MG63 (cell line): ENCODE measurements around the gene TDRD12. TPM values are rescaled to one million over a fixed set of nuclear protein-coding genes. Genes with fewer than 3 reads are reported as not detected.
A peak's percentile ranks its signal among the peaks of the same experiment; 100 is the strongest.
"Not testable (repeated sequence)": the region's sequence is repeated elsewhere in the genome, so short reads cannot be mapped to it uniquely, and the experiment has no call there.

Source experiments
- DNase-seq: peaks from one replicate; pipeline ENCODE4 v3.0.0-alpha.2; 2020
- H3K27me3 ChIP-seq: fragments of 250-450 bp; sonication (Bioruptor Pico); 2 replicates; pipeline ENCODE4 v1.5.1; 2020; ENCODE audit warnings: mild to moderate bottlenecking, moderate library complexity
- H3K36me3 ChIP-seq: fragments of 250-450 bp; sonication (Bioruptor Pico); 2 replicates; pipeline ENCODE4 v1.5.1; 2020; ENCODE audit warnings: mild to moderate bottlenecking, moderate library complexity
- H3K4me3 ChIP-seq: fragments of 250-450 bp; sonication (Bioruptor Pico); 2 replicates; pipeline ENCODE4 v1.5.1; 2020; ENCODE audit warnings: mild to moderate bottlenecking, moderate library complexity
- H3K9me3 ChIP-seq: fragments of 250-450 bp; sonication (Bioruptor Pico); 2 replicates; pipeline ENCODE4 v1.5.1; 2020; ENCODE audit warnings: mild to moderate bottlenecking, moderate library complexity
- total RNA-seq: library from RNA; depleted of rRNA; stranded (reverse); fragments of >200 nt; shearing (Covaris generic); gene quantifications from 2 replicates; pipeline ENCODE4 v1.2.3, GENCODE V29; 2014; ENCODE audit warnings: low replicate concordance

Gene TDRD12
- total RNA-seq, 1 experiment from 2014 or later, result not detected

DNA sequence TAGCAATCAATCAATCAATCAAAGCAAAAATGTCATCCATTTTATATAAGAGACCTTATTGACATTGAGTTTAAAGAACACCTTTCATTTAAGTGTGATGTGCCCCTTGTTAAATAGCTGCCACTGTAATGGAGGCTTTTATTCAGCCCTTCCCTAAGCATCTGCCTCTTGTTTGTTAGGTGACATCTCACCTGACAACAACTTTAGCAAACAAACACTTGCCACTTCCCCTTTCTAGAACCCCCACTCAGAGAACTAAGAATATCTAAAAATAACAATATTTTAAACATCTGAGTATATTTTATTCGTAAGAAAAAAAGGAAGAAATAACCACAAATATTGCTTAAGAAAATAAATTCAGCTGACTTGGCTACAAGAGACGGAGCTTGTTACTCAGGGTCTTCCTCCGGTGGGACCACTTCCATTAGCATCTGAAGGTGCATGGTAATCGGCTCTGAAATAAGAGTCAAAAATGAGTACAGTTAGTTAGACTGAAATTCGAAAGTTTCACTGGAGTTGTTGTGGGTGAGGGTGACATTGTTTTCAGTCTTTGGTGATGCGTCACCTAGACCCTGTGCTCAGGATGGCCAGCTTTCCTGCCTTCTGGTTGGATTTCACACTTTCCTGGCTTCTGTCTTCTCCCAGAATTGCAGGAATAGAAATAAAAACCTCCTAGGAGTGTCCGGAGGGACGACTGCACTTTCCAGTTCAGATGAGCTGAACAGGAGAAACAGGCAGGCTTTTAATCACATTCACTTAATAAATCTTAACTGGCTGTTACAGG is 110.9 kb downstream of the TDRD12 start:
- Histone ChIP-seq H3K27me3 (no peaks in the 10 kb centered on the region), H3K4me3 (no peak overlapping the region), H3K9me3 (no peaks in the 10 kb centered on the region), H3K36me3 (no peaks in the 10 kb centered on the region)
- DNase-seq, result peak; percentile 15

DNA sequence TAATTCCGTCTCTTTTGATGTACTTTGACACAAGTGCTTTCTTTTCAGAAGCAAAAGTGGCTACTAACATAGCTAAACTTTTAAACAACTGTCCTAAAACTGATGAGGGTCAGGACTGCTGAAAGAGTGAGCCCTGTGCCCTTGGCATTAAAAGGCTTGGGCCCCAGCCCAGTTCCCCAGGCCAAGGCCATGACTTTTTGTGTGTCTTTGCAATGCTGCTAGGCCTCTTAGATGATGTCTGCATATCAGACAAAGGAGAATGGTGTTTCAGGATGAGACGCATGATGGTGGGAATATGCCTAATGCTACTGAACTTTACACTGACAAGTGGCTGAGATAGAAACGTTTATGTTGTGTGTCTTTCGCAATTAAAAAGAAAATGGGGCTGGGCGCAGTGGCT is 112.0 kb downstream of the TDRD12 start:
- Histone ChIP-seq H3K4me3 (no peak overlapping the region), H3K9me3 (no peaks in the 10 kb centered on the region)
- no peak for DNase-seq

DNA sequence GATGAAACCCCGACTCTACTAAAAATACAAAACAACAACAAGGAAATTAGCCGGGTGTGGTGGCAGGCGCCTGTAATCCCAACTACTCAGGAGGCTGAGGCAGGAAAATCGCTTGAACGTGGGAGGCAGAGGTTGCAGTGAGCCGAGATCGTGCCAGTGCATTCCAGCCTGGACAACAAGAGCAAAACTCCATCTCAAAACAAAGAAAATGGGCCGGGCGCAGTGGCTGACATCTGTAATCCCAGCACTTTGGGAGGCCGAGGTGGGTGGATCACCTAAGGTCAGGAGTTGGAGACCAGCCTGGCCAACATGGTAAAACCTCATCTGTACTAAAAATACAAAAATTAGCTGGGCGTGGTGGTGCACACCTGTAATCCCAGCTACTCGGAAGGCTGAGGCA is 112.5 kb downstream of the TDRD12 start:
- DNase-seq, H3K9me3 ChIP-seq, H3K36me3 ChIP-seq, H3K4me3 ChIP-seq, H3K27me3 ChIP-seq: not testable (repeated sequence)

More for the DNA sequence above, 112.0 kb downstream of the TDRD12 start:
- Histone ChIP-seq H3K36me3 (no peaks in the 10 kb centered on the region), H3K27me3 (no peaks in the 10 kb centered on the region)

DNA sequence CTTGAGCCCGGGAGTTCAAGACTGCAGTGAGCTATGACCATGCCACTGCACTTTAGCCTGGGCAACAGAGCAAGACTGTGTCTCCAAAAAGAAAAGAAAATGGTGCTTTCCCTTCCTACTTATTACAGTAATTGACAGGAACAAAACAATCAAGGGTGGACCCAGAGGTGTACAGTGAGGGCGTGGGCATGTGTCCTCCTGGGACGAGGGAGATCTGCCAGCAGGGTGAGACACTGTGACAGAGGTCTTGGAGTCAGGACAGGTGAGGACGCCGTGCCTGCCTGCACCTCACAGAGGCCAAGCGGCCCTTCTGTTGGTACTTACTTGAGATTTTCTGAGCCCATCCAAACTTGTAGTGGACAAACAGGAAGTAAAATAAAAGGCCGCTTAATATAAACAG is 113.3 kb downstream of the TDRD12 start:
- H3K27me3 ChIP-seq, H3K9me3 ChIP-seq, H3K36me3 ChIP-seq, H3K4me3 ChIP-seq, DNase-seq: not testable (repeated sequence)

DNA sequence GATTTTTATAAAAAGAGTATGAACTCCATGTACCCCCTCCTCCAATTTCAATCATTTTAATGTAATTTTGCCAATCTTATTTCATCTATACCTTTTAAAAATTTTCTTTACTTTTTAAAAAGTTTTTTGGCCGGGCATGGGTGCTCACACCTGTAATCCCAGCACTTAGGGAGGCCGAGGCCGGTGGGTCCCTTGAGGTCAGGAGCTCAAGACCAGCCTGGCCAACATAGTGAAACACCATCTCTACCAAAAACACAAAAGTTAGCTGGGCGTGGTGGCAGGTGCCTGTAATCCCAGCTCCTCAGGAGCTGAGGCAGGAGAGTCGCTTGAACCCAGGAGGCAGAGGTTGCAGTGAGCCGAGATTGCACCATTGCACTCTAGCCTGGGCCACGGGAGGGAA is 113.8 kb downstream of the TDRD12 start:
- H3K4me3 ChIP-seq, H3K36me3 ChIP-seq, H3K9me3 ChIP-seq, DNase-seq, H3K27me3 ChIP-seq: not testable (repeated sequence)

DNA sequence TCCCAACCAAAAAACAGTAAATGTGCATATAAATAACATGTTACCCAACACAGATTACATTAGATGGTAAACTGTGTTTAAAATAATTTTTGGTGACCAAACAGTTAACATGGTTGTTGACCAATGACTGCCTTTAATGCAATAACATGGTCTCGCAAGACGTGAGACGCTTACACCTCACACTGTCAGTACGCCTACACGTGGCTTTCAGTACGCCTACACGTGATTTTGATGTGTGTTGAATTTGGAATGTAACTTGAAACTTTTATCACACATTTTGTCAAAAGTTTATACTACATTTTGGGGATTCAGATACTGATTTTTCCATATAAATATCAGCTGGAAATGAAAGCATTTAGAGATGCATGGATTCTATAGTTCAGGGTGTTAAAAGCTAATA is 118.0 kb downstream of the TDRD12 start:
- no peaks in the 10 kb centered on the region for H3K36me3 ChIP-seq
- DNase-seq, result no peak
- H3K27me3 ChIP-seq, result no peaks in the 10 kb centered on the region
- peaks cover 4% of the 10 kb centered on the region; the same call in 1 of the 2 replicates for H3K9me3 ChIP-seq
- no peak overlapping the region for H3K4me3 ChIP-seq

DNA sequence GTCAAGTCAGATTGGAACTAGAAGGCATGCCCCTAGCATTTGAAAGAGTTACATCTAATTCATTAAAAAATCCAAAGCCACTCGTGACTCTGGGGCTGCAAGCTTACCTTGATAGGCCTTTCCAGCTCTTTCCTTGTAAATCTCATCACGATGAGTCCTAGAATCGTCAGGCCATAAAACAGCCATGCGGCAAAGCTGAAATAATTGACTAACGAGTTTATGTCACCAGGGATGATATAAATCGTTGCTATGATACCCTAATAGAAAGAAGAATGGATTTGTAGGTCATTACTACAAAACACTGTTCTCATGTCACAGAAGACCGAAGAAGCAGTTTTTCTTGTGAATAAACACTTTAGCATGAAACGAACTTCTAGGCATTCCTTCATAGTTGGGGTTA is 122.5 kb downstream of the TDRD12 start:
- Histone ChIP-seq H3K4me3 (no peak overlapping the region), H3K36me3 (no peaks in the 10 kb centered on the region), H3K27me3 (no peaks in the 10 kb centered on the region), H3K9me3 (peaks cover 4% of the 10 kb centered on the region; the same call in 1 of the 2 replicates)
- DNase-seq, result no peak

DNA sequence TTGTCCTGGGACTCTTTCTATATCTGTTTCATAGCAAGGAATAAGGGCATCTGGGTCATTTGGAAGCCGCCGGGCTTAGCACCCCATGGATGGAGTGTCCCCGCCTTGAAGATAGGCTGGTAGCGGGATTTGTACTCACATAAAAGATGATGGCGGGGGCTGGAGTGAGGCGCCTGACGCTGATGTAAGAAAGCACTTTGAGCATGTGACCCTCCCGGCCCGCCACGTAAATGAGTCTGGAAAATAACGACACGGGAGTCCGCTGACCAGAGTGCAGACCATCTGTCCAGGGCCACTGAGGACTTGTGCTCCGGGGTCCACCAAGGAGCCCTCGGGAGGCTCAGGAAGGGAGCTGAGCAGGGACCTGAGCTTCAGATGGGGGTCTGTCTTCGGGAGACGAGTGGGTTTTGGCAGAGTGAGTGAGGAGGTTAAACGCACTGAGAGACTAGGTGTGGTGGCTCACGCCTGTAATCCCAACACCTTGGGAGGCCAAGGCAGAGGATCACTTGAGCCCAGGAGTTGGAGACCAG is 124.2 kb downstream of the TDRD12 start:
- no peak for DNase-seq
- no peaks in the 10 kb centered on the region for H3K27me3 ChIP-seq
- H3K36me3 ChIP-seq, result no peaks in the 10 kb centered on the region
- no peak overlapping the region for H3K4me3 ChIP-seq
- H3K9me3 ChIP-seq, result peaks cover 4% of the 10 kb centered on the region; the same call in 1 of the 2 replicates

DNA sequence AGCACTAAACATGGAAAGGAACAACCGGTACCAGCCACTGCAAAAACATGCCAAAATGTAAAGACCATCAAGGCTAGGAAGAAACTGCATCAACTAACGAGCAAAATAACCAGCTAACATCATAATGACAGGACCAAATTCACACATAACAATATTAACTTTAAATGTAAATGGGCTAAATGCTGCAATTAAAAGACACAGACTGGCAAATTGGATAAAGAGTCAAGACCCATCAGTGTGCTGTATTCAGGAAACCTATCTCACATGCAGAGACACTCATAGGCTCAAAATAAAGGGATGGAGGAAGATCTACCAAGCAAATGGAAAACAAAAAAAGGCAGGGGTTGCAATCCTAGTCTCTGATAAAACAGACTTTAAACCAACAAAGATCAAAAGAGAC is 128.5 kb downstream of the TDRD12 start:
- DNase-seq, H3K9me3 ChIP-seq, H3K4me3 ChIP-seq, H3K27me3 ChIP-seq, H3K36me3 ChIP-seq: not testable (repeated sequence)

DNA sequence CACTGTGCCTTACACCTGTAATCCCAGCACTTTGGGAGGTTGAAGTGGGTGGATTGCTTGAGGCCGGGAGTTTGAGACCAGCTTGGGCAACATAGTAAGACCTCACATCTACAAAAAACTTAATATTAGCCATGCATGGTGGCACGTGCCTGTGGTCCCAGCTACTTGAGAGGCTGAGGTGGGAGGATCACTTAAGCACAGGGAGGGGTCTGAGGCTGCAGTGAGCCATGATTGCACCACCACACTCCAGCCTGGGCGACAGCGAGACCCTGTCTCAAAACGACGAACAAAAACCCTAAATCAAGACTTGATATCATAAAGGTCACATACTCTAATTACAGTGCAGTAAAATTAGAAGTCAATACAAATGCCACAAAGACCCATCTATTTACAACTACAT is 132.6 kb downstream of the TDRD12 start:
- Histone ChIP-seq H3K36me3 (no peaks in the 10 kb centered on the region), H3K9me3 (no peaks in the 10 kb centered on the region), H3K27me3 (no peaks in the 10 kb centered on the region), H3K4me3 (no peak overlapping the region)
- no peak for DNase-seq

DNA sequence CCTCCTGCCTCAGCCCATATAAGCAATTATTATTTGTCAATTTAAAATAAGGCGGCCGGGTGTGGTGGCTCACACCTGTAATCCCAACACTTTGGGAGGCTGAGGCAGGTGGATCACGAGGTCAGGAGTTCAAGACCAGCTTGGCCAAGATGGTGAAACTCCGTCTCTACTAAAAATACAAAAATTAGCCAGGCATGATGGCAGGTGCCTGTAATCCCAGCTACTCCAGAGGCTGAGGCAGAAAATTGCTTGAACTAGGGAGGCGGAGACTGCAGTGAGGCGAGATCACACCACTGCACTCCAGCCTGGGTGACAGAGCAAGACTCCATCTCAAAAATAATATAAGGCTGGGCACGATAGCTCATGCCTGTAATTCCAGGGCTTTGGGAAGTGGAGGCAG is 137.3 kb downstream of the TDRD12 start:
- not testable (repeated sequence) for H3K4me3 ChIP-seq, H3K27me3 ChIP-seq, DNase-seq, H3K9me3 ChIP-seq, H3K36me3 ChIP-seq

DNA sequence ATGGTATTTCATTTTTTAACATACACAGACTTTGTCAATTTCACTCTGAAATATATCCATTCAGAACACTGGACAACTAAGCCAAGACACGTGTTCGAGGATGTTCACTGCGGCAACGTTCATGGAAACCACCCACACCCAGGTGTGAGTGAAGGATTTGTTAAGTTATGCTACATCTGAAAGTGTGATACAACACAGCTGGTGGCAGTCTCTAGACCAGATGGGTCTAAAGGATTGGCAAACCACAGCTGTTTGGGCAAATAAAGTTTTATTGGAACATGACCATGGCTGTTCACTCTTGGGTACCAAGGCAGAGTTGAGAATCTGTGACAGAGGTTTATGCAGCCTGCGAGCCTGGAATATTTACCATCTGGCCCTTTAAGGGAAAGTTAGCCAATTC is 138.0 kb downstream of the TDRD12 start:
- H3K4me3 ChIP-seq, result no peak overlapping the region
- no peaks in the 10 kb centered on the region for H3K36me3 ChIP-seq
- no peak for DNase-seq
- H3K9me3 ChIP-seq, result no peaks in the 10 kb centered on the region
- no peaks in the 10 kb centered on the region for H3K27me3 ChIP-seq

DNA sequence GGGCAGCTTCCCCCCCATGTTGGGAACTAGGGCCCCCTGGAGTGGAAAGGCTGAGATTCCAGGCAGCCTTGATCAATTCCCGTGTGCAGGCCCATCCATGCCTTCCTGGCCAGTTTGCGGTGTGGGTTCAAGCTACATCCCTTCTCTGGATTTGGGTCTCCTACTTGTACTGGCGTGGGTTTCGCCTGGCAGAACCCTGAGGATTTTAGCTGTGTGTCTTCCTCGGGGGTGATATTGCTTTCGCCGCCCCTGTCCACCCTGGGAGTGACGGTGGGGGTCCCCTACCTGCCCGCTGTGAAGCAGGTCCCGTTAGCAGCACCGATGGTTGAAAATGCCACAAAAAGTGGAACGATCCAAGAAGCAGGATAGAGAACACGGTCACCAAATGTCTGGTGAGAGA is 138.6 kb downstream of the TDRD12 start:
- H3K4me3 ChIP-seq, result no peak overlapping the region
- H3K27me3 ChIP-seq, result no peaks in the 10 kb centered on the region
- no peaks in the 10 kb centered on the region for H3K36me3 ChIP-seq
- DNase-seq, result no peak
- no peaks in the 10 kb centered on the region for H3K9me3 ChIP-seq

DNA sequence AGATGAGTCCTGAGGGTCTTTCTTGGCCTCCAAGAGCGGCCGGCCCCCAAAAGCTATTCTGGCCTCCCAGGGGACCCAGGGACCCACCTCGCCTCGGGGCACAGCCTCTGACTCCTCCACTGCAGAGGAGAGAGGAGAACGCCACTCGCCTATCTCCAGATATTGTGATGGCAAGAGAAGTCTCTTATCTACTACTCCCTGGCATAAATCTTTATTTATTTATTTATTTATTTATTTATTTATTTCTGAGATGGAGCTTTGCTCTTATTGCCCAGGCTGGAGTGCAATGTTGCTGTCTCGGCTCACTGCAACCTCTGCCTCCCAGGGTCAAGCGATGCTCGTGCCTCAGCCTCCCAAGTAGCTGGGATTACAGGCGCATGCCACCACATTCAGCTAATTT is 139.0 kb downstream of the TDRD12 start:
- H3K4me3 ChIP-seq, result no peak overlapping the region
- no peak for DNase-seq

DNA sequence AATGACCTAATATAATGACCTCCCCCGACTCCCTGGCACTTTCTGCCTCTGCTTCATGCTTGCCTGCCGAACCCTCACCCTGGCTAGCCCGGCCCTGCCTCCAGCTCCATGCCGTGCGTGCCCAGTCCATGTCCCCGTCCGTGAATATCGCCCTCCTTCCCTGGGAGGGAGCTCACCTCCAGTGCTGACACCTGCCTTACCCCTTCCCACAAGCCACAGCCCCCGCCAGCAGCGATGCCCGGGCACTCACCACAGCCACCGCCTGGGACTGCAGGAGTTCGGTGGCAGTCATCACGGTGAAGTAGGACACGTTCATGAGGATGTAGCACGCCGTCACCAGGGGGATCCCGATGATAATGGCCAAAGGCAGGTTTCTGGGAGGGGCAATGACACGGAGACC is 140.0 kb downstream of the TDRD12 start:
- DNase-seq, result no peak
- no peaks in the 10 kb centered on the region for H3K9me3 ChIP-seq

More for the DNA sequence above, 139.0 kb downstream of the TDRD12 start:
- Histone ChIP-seq H3K36me3 (no peaks in the 10 kb centered on the region), H3K9me3 (no peaks in the 10 kb centered on the region), H3K27me3 (no peaks in the 10 kb centered on the region)

DNA sequence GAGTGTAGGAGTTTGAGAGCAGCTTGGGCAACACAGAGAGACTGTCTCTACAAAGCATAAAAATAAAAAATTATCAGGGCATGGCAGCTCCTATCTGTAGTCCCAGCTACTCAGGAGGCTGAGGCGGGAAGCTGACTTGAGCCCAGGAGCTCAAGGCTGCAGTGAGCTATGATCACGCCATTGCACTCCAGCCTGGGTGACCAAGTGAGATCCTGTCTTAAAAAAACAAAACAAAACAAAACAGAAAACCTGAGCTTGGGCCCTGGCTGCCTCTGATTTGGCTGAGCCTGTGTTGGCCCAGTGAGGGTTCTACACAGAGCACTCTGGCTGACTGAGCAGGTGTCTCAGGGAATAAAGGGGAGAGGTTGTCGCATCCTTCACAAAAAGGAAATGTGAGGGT is 142.0 kb downstream of the TDRD12 start:
- Histone ChIP-seq H3K36me3 (no peaks in the 10 kb centered on the region), H3K27me3 (no peaks in the 10 kb centered on the region), H3K9me3 (no peaks in the 10 kb centered on the region), H3K4me3 (no peak overlapping the region)
- no peak for DNase-seq

More for the DNA sequence above, 140.0 kb downstream of the TDRD12 start:
- Histone ChIP-seq H3K27me3 (no peaks in the 10 kb centered on the region), H3K36me3 (no peaks in the 10 kb centered on the region), H3K4me3 (no peak overlapping the region)

DNA sequence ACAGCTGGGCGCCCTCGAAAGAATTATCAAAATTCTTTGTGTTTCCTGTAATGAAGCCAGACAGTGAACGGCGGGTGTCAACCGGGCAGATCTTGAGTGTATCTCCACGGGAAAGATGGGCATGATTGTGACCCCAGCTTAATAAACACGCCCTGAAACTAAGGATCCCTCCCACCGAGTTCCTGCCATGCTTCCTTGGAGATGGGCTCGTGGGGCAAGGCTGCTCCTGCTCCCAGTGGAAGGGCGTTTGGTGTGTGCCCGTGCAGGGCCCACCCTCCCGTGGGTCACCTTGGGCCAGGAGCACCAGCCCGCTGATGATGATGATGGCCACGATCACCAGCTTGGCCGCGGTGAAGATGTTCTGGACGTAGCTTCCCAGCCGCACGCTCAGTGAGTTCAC is 142.6 kb downstream of the TDRD12 start:
- no peak overlapping the region for H3K4me3 ChIP-seq
- H3K9me3 ChIP-seq, result no peaks in the 10 kb centered on the region
- DNase-seq, result no peak
- no peaks in the 10 kb centered on the region for H3K27me3 ChIP-seq
- H3K36me3 ChIP-seq, result no peaks in the 10 kb centered on the region

DNA sequence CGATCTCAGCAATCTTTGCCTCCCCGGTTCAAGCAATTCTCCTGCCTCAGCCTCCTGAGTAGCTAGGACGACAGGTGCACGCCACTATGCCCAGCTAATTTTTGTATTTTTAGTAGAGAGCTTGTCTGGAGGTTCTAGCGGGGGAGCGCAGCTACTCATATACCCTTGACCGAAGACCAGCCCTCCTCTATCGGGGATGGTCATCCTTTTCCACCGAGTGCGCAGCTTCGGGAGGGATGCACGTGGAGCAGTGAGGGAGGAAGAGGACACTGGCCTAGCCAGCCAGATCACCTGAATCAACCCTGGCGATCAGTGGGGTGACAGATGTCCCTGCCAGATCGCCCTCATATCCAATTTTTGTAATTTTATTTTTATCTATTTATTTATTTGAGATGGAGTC is 143.2 kb downstream of the TDRD12 start:
- no peaks in the 10 kb centered on the region for H3K9me3 ChIP-seq
- no peak overlapping the region for H3K4me3 ChIP-seq
- DNase-seq, result no peak
- H3K27me3 ChIP-seq, result no peaks in the 10 kb centered on the region
- H3K36me3 ChIP-seq, result no peaks in the 10 kb centered on the region
